IPS-NIHi7 (cell line): ENCODE data around the gene CCDC71.

Experiments
- DNase-seq: peaks from one replicate; pipeline ENCODE4 v3.0.0; 2012; ENCODE audit warnings: mixed read lengths; ENCODE audit errors: extremely low spot score

Gene CCDC71

DNA sequence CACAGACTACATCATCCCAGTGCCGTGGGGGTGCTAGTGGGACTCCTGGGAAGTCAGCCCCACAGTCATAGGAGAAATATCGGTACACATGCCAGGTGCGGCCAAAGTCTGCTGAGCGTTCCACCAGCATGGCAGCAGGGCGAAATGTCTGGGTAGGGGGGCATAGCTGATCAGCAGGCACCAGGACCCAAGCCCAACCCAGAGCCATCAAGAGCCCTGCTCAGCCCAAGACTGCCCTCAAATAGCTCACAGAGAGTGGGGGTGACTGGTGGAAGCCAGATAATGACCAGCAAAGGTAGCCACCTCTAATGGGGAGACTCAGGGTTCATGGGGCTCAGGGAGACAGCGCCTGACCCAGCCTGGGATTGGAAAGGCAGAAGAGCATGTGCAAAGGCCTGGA lies 34.6 kb downstream of the CCDC71 start:
- DNase-seq, result no peak

DNA sequence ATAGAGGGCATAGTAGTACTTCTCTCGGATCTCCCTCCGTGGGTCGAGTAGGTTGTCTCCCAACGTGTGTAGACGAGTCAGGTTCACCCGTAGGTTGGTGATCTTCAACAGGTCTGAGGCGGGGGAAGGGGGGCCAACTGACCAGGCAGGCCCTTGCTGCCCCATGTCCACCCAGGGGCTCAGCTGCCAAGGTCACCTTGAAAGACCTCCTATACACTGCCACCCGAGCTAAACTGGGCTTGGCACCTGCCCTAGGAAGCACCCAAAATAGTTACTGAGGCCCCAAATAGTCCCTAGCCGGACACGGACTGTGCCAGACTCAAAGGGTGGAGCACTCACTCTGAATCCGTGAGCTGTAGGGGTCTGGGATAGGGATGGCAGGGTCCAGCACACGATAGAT lies 35.1 kb downstream of the CCDC71 start:
- DNase-seq, result no peak

GRCh38 chr3:49124991-49125670 lies 41.0 kb downstream of the CCDC71 start:
- DNase-seq, result peak; percentile 18

DNA sequence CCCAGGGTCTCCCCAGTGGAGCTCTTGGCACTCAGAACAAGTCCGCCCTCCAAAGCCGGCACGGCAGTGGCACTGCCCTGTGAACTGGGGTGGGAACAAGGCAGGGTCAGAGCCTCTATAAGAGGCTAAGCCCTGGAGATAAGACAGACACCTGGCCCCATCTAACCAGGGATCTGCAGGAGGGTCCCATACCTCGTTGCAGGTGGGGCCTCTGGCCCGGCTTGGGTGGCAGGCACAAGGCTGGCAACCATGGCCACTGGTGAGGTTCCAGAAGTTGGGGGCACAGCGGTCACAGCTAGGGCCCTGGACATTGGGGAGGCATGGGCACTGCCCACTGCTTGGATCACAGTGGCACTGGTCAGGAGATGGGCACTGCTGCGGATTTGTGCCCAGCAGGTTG lies 41.9 kb downstream of the CCDC71 start:
- no peak for DNase-seq

- DNase-seq, result no peak
Measured at GRCh38 chr3:49123687-49124086, 42.4 kb downstream of the CCDC71 start.

- no peak for DNase-seq
Measured at GRCh38 chr3:49122886-49123545, 43.1 kb downstream of the CCDC71 start.

DNA sequence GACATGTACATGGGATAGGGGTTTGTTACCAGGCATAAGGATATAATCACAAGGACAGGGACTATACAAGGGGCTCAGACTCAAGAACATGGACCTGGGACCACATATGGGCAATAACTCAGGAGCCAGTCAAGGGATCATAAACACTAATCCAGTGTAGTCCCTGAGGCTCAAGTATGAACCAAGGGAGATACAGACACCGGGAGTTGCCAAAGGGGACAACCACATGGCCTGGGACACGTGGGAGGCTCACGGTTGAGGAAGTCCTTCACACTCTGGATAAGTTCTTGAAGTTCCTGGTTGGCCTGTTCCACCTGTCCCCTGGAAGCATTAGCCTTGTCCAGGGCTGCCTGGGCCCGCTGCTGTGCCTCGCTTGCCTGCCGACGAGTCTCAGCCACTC lies 43.7 kb downstream of the CCDC71 start:
- DNase-seq, result no peak

GRCh38 chr3:49122022-49122421 lies 44.1 kb downstream of the CCDC71 start:
- DNase-seq, result no peak

DNA sequence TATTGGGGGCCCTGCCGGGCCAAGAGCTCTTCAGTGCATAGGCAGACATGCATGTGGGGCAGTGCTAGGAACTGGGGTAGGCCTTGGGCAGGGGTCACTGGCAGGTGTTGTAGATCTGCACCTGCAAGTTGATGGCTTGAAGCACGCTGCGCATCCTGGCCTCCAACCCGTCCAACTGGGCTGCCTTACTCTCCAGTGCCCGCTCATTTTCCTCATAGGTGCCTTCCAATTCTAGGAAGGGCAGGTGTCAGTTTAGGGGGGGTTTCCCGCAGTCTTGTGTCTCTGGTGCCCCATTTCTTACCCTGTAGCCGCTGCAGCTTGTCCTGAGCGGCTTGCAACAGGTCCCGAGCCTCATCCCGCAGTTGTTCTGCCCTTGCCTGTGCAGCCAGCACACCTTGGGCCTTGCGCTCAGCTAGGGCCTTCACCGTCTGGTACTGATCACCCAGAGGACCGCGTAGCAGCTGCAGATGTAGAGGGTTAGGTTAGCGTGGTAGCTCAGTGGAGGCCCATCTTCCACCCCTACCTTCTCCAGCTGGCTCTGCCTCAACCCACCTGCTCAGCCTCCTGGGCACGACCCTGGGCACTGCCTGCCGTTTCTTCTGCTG lies 44.9 kb downstream of the CCDC71 start:
- no peak for DNase-seq

DNA sequence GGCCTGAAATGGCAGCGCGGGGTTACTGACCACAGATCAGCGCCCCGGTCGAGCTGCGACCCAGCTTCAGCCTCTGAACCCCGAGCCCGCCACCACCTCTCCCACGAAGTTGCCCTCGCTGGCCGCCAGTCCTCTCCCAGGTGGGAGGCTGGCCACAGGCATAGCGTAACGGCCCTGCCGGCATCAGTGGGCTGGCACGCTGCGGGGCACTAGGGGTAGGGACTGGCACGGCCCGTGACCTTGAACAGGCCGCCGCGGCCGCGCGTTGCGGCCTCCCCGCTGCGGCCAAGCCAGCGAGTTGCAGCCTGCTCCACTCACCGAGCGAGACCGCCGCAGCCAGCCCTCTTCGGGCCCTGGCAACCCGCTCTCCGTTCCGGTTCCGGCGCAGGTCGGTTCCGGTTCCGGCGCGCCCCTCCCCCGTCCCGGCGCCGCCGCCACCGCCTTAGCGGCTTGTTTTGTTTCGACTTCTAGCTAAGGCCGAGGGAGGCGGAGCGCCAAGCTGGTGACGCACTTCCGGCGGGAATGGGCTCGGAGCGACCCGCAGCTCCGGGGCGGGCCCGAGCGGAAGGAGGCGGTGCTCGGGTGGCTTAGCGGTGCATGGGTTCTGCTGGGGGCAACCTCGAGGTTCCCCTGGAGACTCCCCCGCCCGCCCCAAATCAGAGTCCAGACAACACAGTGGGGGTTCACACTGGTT lies 45.5 kb downstream of the CCDC71 start, which contains the start of gene USP19:
Gene USP19, minus strand, starts transcription at position 386 of the 694 bp plus-strand sequence. CDS start 1,678 bp downstream, outside the sequence.
- peak; percentile 99 for DNase-seq

DNA sequence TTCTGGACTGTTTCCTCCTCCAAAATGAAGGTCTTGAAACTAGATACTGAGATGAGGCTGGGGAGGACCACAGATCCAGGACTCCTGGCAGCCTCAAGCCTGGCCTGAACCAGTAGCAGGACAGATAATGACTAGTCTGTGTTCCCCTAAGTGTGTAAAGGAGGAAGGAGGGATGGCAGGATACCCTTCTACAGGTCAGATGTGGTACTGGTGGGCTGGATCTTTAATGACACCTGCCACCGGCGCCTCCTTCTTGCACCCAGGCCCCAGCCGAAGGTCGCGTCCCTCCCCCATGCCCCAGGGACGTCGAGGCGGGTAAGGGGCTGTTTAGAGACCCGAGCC lies 46.1 kb downstream of the CCDC71 start:
- no peak for DNase-seq

DNA sequence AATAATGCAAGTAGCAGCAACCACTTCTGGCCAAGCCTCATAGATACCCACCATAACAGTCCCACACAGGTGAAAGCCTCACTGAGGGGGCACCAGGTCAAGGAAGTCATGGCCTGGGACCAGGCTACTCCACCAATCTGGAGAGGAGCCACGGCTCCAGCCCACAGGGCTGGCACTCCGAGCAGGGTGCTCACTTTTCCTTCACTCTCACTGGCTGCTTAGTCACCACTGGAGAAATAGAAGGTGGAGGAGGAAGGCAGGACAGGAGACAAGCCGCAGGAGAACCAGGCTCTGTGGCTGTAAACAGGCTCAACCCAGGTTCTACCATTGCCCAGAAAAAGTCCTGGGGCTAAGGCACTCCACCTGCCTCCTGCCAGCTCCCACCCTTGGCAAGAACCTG lies 46.7 kb downstream of the CCDC71 start:
- DNase-seq, result no peak

DNA sequence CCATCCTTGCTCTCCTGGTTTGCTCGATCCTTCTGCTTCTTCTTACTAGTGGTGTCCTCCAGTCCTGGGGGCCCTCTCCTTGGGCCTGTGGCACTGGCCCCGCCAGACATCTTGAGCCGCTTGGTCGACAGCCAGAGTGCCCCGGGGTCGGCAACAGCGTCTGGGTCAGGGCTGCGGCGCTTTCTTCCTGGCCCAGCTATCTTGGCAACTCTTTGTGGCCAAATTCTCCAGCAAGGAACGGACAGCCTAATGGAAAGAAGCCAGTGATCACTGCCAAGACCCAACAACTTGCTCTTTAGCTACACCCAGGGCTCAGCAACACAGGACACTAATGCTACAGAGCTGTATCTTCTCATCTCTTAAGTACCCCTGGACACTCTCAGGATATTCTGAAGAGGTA lies 47.1 kb downstream of the CCDC71 start:
- DNase-seq, result no peak
